ENCODE measurements around the gene LUC7L. TPM values are rescaled to one million over a fixed set of nuclear protein-coding genes. Genes with fewer than 3 reads are reported as not detected.
"Not testable (repeated sequence)": the region's sequence is repeated elsewhere in the genome, so short reads cannot be mapped to it uniquely, and the experiment has no call there.

The LUC7L gene
- total RNA-seq, 1 donor from 2014 or later: 79.3 TPM

DNA sequence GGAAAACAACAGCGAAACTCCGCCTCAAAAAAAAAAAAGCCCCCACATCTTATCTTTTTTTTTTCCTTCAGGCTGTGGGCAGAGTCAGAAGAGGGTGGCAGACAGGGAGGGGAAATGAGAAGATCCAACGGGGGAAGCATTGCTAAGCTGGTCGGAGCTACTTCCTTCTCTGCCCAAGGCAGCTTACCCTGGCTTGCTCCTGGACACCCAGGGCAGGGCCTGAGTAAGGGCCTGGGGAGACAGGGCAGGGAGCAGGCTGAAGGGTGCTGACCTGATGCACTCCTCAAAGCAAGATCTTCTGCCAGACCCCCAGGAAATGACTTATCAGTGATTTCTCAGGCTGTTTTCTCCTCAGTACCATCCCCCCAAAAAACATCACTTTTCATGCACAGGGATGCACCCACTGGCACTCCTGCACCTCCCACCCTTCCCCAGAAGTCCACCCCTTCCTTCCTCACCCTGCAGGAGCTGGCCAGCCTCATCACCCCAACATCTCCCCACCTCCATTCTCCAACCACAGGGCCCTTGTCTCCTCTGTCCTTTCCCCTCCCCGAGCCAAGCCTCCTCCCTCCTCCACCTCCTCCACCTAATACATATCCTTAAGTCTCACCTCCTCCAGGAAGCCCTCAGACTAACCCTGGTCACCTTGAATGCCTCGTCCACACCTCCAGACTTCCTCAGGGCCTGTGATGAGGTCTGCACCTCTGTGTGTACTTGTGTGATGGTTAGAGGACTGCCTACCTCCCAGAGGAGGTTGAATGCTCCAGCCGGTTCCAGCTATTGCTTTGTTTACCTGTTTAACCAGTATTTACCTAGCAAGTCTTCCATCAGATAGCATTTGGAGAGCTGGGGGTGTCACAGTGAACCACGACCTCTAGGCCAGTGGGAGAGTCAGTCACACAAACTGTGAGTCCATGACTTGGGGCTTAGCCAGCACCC lies 54.0 kb downstream of the LUC7L start:
- H3K27me3 ChIP-seq: peaks cover 12% of the 10 kb centered on the region
- H3K4me1 ChIP-seq: peaks cover 7% of the 10 kb centered on the region
- no peaks in the 10 kb centered on the region for H3K36me3 ChIP-seq
- H3K9me3 ChIP-seq: no peaks in the 10 kb centered on the region
- TF ChIP-seq POLR2A (IDR thresholded peaks at IDR 0.05) (no peak), POLR2AphosphoS5 (IDR thresholded peaks at IDR 0.05; ENCODE audit: insufficient read depth in 1 of 2, low read depth in 1 of 2) (no peak)
- TF ChIP-seq, protein P1, sequence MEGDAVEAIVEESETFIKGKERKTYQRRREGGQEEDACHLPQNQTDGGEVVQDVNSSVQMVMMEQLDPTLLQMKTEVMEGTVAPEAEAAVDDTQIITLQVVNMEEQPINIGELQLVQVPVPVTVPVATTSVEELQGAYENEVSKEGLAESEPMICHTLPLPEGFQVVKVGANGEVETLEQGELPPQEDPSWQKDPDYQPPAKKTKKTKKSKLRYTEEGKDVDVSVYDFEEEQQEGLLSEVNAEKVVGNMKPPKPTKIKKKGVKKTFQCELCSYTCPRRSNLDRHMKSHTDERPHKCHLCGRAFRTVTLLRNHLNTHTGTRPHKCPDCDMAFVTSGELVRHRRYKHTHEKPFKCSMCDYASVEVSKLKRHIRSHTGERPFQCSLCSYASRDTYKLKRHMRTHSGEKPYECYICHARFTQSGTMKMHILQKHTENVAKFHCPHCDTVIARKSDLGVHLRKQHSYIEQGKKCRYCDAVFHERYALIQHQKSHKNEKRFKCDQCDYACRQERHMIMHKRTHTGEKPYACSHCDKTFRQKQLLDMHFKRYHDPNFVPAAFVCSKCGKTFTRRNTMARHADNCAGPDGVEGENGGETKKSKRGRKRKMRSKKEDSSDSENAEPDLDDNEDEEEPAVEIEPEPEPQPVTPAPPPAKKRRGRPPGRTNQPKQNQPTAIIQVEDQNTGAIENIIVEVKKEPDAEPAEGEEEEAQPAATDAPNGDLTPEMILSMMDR (IDR thresholded peaks at IDR 0.05): no peak
- no peak overlapping the region for H3K27ac ChIP-seq
- intact Hi-C loops (cut with DNase I): no loop called here
- no peak for DNase-seq (ENCODE audit: extremely low spot score in 2 of 2)
- no peak overlapping the region for H3K4me3 ChIP-seq

DNA sequence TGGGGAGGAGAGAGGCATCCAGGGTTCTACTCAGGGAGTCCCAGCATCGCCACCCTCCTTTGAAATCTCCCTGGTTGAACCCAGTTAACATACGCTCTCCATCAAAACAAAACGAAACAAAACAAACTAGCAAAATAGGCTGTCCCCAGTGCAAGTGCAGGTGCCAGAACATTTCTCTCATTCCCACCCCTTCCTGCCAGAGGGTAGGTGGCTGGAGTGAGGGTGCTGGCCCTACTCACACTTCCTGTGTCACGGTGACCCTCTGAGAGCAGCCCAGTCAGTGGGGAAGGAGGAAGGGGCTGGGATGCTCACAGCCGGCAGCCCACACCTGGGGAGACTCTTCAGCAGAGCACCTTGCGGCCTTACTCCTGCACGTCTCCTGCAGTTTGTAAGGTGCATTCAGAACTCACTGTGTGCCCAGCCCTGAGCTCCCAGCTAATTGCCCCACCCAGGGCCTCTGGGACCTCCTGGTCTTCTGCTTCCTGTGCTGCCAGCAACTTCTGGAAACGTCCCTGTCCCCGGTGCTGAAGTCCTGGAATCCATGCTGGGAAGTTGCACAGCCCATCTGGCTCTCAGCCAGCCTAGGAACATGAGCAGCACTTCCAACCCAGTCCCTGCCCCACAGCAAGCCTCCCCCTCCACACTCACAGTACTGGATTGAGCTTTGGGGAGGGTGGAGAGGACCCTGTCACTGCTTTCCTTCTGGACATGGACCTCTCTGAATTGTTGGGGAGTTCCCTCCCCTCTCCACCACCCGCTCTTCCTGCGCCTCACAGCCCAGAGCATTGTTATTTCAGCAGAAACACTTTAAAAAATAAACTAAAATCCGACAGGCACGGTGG lies 55.1 kb downstream of the LUC7L start:
- H3K36me3 ChIP-seq; H3K4me1 ChIP-seq; intact Hi-C loops (cut with DNase I); H3K9me3 ChIP-seq; H3K27ac ChIP-seq; H3K4me3 ChIP-seq; DNase-seq (ENCODE audit: extremely low spot score in 2 of 2): not testable (repeated sequence)
- H3K27me3 ChIP-seq: peaks cover 14% of the 10 kb centered on the region

DNA sequence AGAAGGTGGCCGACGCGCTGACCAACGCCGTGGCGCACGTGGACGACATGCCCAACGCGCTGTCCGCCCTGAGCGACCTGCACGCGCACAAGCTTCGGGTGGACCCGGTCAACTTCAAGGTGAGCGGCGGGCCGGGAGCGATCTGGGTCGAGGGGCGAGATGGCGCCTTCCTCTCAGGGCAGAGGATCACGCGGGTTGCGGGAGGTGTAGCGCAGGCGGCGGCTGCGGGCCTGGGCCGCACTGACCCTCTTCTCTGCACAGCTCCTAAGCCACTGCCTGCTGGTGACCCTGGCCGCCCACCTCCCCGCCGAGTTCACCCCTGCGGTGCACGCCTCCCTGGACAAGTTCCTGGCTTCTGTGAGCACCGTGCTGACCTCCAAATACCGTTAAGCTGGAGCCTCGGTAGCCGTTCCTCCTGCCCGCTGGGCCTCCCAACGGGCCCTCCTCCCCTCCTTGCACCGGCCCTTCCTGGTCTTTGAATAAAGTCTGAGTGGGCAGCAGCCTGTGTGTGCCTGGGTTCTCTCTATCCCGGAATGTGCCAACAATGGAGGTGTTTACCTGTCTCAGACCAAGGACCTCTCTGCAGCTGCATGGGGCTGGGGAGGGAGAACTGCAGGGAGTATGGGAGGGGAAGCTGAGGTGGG lies 55.9 kb downstream of the LUC7L start:
- H3K27me3 ChIP-seq: peaks cover 20% of the 10 kb centered on the region
- intact Hi-C loops (cut with DNase I): not testable (repeated sequence)

DNA sequence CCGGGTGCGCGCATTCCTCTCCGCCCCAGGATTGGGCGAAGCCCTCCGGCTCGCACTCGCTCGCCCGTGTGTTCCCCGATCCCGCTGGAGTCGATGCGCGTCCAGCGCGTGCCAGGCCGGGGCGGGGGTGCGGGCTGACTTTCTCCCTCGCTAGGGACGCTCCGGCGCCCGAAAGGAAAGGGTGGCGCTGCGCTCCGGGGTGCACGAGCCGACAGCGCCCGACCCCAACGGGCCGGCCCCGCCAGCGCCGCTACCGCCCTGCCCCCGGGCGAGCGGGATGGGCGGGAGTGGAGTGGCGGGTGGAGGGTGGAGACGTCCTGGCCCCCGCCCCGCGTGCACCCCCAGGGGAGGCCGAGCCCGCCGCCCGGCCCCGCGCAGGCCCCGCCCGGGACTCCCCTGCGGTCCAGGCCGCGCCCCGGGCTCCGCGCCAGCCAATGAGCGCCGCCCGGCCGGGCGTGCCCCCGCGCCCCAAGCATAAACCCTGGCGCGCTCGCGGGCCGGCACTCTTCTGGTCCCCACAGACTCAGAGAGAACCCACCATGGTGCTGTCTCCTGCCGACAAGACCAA lies 56.8 kb downstream of the LUC7L start, which contains the start of gene HBA2:
Gene HBA2, plus strand, starts transcription at position 503 of the 568 bp plus-strand sequence. Its CDS starts 37 bp downstream, at position 540.
- H3K27ac ChIP-seq; DNase-seq (ENCODE audit: extremely low spot score in 2 of 2); H3K9me3 ChIP-seq; H3K4me3 ChIP-seq; H3K4me1 ChIP-seq; H3K36me3 ChIP-seq; intact Hi-C loops (cut with DNase I): not testable (repeated sequence)
- peaks cover 13% of the 10 kb centered on the region for H3K27me3 ChIP-seq

More for the DNA sequence above, 55.9 kb downstream of the LUC7L start:
- H3K27ac ChIP-seq; H3K4me3 ChIP-seq; H3K36me3 ChIP-seq; H3K4me1 ChIP-seq; H3K9me3 ChIP-seq; DNase-seq (ENCODE audit: extremely low spot score in 2 of 2): not testable (repeated sequence)

DNA sequence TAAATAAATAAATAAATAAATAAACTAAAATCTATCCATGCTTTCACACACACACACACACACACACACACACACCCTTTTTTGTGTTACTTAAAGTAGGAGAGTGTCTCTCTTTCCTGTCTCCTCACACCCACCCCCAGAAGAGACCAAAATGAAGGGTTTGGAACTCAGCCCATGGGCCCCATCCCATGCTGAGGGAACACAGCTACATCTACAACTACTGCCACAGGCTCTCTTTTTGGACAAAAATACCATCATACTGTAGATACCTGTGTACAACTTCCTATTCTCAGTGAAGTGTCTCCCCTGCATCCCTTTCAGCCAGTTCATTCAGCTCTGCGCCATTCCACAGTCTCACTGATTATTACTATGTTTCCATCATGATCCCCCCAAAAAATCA lies 58.5 kb downstream of the LUC7L start:
- intact Hi-C loops (cut with DNase I): no loop called here
- Histone ChIP-seq H3K4me1 (peaks cover 8% of the 10 kb centered on the region), H3K27me3 (peaks cover 26% of the 10 kb centered on the region), H3K9me3 (no peaks in the 10 kb centered on the region), H3K36me3 (no peaks in the 10 kb centered on the region), H3K4me3 (no peak overlapping the region), H3K27ac (no peak overlapping the region)
- TF ChIP-seq POLR2A (IDR thresholded peaks at IDR 0.05) (no peak), POLR2AphosphoS5 (IDR thresholded peaks at IDR 0.05; ENCODE audit: insufficient read depth in 1 of 2, low read depth in 1 of 2) (no peak)
- TF ChIP-seq, protein P1 (IDR thresholded peaks at IDR 0.05): no peak
- DNase-seq (ENCODE audit: extremely low spot score in 2 of 2): no peak

DNA sequence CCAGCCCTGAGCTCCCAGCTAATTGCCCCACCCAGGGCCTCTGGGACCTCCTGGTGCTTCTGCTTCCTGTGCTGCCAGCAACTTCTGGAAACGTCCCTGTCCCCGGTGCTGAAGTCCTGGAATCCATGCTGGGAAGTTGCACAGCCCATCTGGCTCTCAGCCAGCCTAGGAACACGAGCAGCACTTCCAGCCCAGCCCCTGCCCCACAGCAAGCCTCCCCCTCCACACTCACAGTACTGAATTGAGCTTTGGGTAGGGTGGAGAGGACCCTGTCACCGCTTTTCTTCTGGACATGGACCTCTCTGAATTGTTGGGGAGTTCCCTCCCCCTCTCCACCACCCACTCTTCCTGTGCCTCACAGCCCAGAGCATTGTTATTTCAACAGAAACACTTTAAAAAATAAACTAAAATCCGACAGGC lies 59.2 kb downstream of the LUC7L start:
- H3K9me3 ChIP-seq; H3K4me3 ChIP-seq; H3K36me3 ChIP-seq; intact Hi-C loops (cut with DNase I); DNase-seq (ENCODE audit: extremely low spot score in 2 of 2); H3K27ac ChIP-seq: not testable (repeated sequence)
- Histone ChIP-seq H3K4me1 (peaks cover 15% of the 10 kb centered on the region), H3K27me3 (peaks cover 26% of the 10 kb centered on the region)
